ENCODE data around the gene GRIN2A.

Gene GRIN2A

DNA sequence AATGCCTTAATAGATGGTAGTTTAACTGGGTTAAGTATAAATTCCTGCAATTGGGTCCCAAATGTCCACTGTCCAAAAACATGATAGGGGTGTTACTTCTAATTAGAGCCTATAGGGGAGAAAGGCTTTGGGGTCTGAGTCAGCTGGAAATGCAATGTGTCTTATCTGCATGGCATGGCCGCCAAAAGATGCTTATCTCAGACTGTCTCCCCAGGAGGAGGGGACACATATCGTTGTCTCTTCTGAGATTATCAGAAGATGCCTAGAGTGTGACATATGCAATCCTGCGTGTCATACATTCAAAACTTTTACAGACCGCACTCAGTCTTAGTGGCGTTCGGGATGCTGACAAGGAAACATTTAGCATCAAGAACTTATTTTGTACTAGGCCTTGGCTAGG, 442.9 kb downstream of the GRIN2A start:
- Histone ChIP-seq H3K4me1 (ENCODE audit: low read length) (no peaks in the 10 kb centered on the region), H3K79me2 (ENCODE audit: low read length) (no peaks in the 10 kb centered on the region), H3K4me2 (ENCODE audit: low read depth, low read length) (no peak overlapping the region), H3K9me2 (replicated peaks; ENCODE audit: insufficient read depth, low read length) (no peaks in the 10 kb centered on the region), H3K9ac (ENCODE audit: low read length) (no peak overlapping the region), H3K27me3 (replicated peaks; ENCODE audit: insufficient read depth, low read length) (no peaks in the 10 kb centered on the region), H3K36me3 (replicated peaks; ENCODE audit: insufficient read depth, low read length) (no peaks in the 10 kb centered on the region), H4K20me1 (ENCODE audit: insufficient read depth, low read length) (no peaks in the 10 kb centered on the region), H3K9me3 (replicated peaks; ENCODE audit: insufficient read depth, low read length) (no peaks in the 10 kb centered on the region), H3K27ac (ENCODE audit: low read length) (no peak overlapping the region), H3K4me3 (ENCODE audit: low read length) (no peak overlapping the region), H2AFZ (ENCODE audit: low read length) (no peak overlapping the region), H3F3A (ENCODE audit: insufficient read depth, low read length) (no peaks in the 10 kb centered on the region)
- no peak for DNase-seq
- TF ChIP-seq, protein P1, sequence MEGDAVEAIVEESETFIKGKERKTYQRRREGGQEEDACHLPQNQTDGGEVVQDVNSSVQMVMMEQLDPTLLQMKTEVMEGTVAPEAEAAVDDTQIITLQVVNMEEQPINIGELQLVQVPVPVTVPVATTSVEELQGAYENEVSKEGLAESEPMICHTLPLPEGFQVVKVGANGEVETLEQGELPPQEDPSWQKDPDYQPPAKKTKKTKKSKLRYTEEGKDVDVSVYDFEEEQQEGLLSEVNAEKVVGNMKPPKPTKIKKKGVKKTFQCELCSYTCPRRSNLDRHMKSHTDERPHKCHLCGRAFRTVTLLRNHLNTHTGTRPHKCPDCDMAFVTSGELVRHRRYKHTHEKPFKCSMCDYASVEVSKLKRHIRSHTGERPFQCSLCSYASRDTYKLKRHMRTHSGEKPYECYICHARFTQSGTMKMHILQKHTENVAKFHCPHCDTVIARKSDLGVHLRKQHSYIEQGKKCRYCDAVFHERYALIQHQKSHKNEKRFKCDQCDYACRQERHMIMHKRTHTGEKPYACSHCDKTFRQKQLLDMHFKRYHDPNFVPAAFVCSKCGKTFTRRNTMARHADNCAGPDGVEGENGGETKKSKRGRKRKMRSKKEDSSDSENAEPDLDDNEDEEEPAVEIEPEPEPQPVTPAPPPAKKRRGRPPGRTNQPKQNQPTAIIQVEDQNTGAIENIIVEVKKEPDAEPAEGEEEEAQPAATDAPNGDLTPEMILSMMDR (IDR thresholded peaks at IDR 0.05; ENCODE audit: low read length) = no peak
- TF ChIP-seq EZH2 (optimal IDR thresholded peaks at IDR 0.05; ENCODE audit: low read depth, low read length) = no peak
- no peak for TF ChIP-seq EZH2phosphoT487 (IDR thresholded peaks at IDR 0.05; ENCODE audit: low read length)

DNA sequence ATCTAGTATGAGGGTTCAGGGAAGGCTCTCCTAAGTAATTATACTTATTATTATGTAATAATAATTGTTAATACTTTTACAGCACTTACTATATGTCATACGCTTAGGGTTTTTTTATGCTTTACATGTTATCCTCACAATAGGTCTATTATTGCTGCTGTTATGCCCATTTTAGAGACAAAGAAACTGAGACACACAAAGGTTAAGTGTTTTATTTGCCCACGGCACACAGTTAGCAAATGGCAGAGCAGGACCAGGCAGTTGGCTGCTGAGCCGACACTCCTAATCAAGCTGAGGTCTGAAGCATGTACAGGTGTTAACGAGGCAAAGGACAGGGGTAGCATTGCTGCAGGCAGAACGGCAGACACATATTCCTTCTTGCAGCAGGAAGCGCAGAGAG, 443.5 kb downstream of the GRIN2A start:
- TF ChIP-seq EZH2 (optimal IDR thresholded peaks at IDR 0.05; ENCODE audit: low read depth, low read length) (no peak), EZH2phosphoT487 (IDR thresholded peaks at IDR 0.05; ENCODE audit: low read length) (no peak)
- TF ChIP-seq, protein P1 (IDR thresholded peaks at IDR 0.05; ENCODE audit: low read length) = no peak
- Histone ChIP-seq H3K4me3 (ENCODE audit: low read length) (no peak overlapping the region), H3K4me1 (ENCODE audit: low read length) (no peaks in the 10 kb centered on the region), H3K9me3 (replicated peaks; ENCODE audit: insufficient read depth, low read length) (no peaks in the 10 kb centered on the region), H3K27me3 (replicated peaks; ENCODE audit: insufficient read depth, low read length) (no peaks in the 10 kb centered on the region), H3K27ac (ENCODE audit: low read length) (no peak overlapping the region), H3K9me2 (replicated peaks; ENCODE audit: insufficient read depth, low read length) (no peaks in the 10 kb centered on the region), H3K4me2 (ENCODE audit: low read depth, low read length) (no peak overlapping the region), H4K20me1 (ENCODE audit: insufficient read depth, low read length) (no peaks in the 10 kb centered on the region), H3K36me3 (replicated peaks; ENCODE audit: insufficient read depth, low read length) (no peaks in the 10 kb centered on the region), H3K79me2 (ENCODE audit: low read length) (no peaks in the 10 kb centered on the region), H3K9ac (ENCODE audit: low read length) (no peak overlapping the region), H3F3A (ENCODE audit: insufficient read depth, low read length) (no peaks in the 10 kb centered on the region), H2AFZ (ENCODE audit: low read length) (no peak overlapping the region)
- DNase-seq = no peak

DNA sequence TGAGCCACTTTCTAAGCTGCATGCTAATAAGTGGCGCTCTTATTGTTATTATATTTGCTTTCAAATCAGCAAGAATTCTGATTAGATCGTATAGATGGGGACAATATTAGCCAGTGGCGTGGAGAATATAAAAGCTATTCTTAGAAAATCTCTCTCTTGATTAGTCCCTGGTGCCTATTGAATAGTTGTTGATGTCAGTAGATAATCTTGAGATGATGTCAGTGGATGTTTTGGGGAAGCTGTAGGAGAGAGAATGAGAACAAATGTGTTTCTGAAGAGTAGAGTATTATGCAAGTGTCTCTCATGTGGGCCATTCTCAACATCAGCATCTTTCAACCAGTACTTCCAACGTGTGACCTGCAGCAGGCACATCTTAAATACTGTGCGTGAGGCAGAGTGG, 445.7 kb downstream of the GRIN2A start:
- Histone ChIP-seq H3K4me3 (ENCODE audit: low read length) (no peak overlapping the region), H3K27ac (ENCODE audit: low read length) (no peak overlapping the region), H3K27me3 (replicated peaks; ENCODE audit: insufficient read depth, low read length) (no peaks in the 10 kb centered on the region), H3F3A (ENCODE audit: insufficient read depth, low read length) (no peaks in the 10 kb centered on the region), H2AFZ (ENCODE audit: low read length) (no peak overlapping the region), H4K20me1 (ENCODE audit: insufficient read depth, low read length) (no peaks in the 10 kb centered on the region), H3K9ac (ENCODE audit: low read length) (no peak overlapping the region), H3K4me1 (ENCODE audit: low read length) (no peaks in the 10 kb centered on the region), H3K9me3 (replicated peaks; ENCODE audit: insufficient read depth, low read length) (no peaks in the 10 kb centered on the region), H3K36me3 (replicated peaks; ENCODE audit: insufficient read depth, low read length) (no peaks in the 10 kb centered on the region), H3K9me2 (replicated peaks; ENCODE audit: insufficient read depth, low read length) (no peaks in the 10 kb centered on the region), H3K4me2 (ENCODE audit: low read depth, low read length) (no peak overlapping the region), H3K79me2 (ENCODE audit: low read length) (no peaks in the 10 kb centered on the region)
- TF ChIP-seq EZH2phosphoT487 (IDR thresholded peaks at IDR 0.05; ENCODE audit: low read length) (no peak), EZH2 (optimal IDR thresholded peaks at IDR 0.05; ENCODE audit: low read depth, low read length) (no peak)
- TF ChIP-seq, protein P1 (IDR thresholded peaks at IDR 0.05; ENCODE audit: low read length) = no peak
- DNase-seq = no peak
